ENCODE measurements around the gene LRRC36. TPM values are rescaled to one million over a fixed set of nuclear protein-coding genes. Genes with fewer than 3 reads are reported as not detected.
A peak's percentile ranks its signal among the peaks of the same experiment; 100 is the strongest.
"Not testable (repeated sequence)": the region's sequence is repeated elsewhere in the genome, so short reads cannot be mapped to it uniquely, and the experiment has no call there.

LRRC36 gene
- total and polyA plus RNA-seq, 10 donors = 0.46 to 2.3 (median 0.74) TPM; not detected in 3

- 31 to 87% (median 59%) methylated on average over 1 of the region's 1 CpG for WGBS, 5 donors
- no peaks in the 10 kb centered on the region for H3K36me3 ChIP-seq
- no peaks in the 10 kb centered on the region for H3K9me3 ChIP-seq
- H3K4me1 ChIP-seq = no peaks in the 10 kb centered on the region
- no peak for DNase-seq
- intact Hi-C loops (cut with DNase I; ENCODE audit: low total_unique reads) = no loop called here
- no peak overlapping the region for H3K4me3 ChIP-seq
- no peaks in the 10 kb centered on the region for H3K27me3 ChIP-seq (replicated peaks in 1 of 7)
- TF ChIP-seq POLR2AphosphoS5 (IDR thresholded peaks at IDR 0.05) = no peak
- no peak for TF ChIP-seq POLR2A (IDR thresholded peaks at IDR 0.05)
- TF ChIP-seq, protein P1, sequence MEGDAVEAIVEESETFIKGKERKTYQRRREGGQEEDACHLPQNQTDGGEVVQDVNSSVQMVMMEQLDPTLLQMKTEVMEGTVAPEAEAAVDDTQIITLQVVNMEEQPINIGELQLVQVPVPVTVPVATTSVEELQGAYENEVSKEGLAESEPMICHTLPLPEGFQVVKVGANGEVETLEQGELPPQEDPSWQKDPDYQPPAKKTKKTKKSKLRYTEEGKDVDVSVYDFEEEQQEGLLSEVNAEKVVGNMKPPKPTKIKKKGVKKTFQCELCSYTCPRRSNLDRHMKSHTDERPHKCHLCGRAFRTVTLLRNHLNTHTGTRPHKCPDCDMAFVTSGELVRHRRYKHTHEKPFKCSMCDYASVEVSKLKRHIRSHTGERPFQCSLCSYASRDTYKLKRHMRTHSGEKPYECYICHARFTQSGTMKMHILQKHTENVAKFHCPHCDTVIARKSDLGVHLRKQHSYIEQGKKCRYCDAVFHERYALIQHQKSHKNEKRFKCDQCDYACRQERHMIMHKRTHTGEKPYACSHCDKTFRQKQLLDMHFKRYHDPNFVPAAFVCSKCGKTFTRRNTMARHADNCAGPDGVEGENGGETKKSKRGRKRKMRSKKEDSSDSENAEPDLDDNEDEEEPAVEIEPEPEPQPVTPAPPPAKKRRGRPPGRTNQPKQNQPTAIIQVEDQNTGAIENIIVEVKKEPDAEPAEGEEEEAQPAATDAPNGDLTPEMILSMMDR (IDR thresholded peaks at IDR 0.05 in 8 of 11, conservative IDR thresholded peaks at IDR 0.05 in 3 of 11) = no peak
- H3K27ac ChIP-seq = no peak overlapping the region
Measured at GRCh38 chr16:67345401-67345800, 18.8 kb downstream of the LRRC36 start.

GRCh38 chr16:67346341-67346740 is 19.7 kb downstream of the LRRC36 start:
- no peak for DNase-seq
- no peak overlapping the region for H3K27ac ChIP-seq
- no peaks in the 10 kb centered on the region for H3K27me3 ChIP-seq (replicated peaks in 1 of 7)
- 73 to 84% (median 81%) methylated on average over 3 of the region's 3 CpGs for WGBS, 5 donors
- TF ChIP-seq, protein P1 (IDR thresholded peaks at IDR 0.05 in 8 of 11, conservative IDR thresholded peaks at IDR 0.05 in 3 of 11) = no peak
- TF ChIP-seq POLR2AphosphoS5 (IDR thresholded peaks at IDR 0.05) (no peak), POLR2A (IDR thresholded peaks at IDR 0.05) (no peak)
- H3K4me1 ChIP-seq = no peaks in the 10 kb centered on the region
- no peaks in the 10 kb centered on the region for H3K36me3 ChIP-seq
- no peaks in the 10 kb centered on the region for H3K9me3 ChIP-seq
- H3K4me3 ChIP-seq = no peak overlapping the region
- intact Hi-C loops (cut with DNase I; ENCODE audit: low total_unique reads) = no loop called here

DNA sequence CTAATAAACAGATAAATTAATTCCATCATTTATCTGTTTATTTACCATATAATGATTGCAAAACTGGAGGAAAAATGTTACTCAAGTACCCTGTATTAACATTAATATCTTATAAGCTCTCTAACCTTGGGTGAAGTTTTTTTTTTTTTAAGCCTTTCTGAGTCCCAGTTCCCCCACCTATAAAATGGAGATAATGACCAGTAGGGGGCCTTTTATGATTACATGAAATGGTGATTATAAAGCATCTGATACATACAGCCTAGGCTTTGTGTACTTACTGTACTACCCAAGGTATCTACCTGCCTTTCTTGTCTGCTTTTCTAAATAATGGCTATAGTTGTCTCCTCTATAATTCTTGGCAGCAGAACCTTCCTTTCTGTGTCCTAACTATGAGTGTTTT is 22.6 kb downstream of the LRRC36 start:
- Histone ChIP-seq H3K9me3 (no peaks in the 10 kb centered on the region), H3K4me3 (no peak overlapping the region), H3K27ac (no peak overlapping the region), H3K36me3 (no peaks in the 10 kb centered on the region), H3K27me3 (replicated peaks in 1 of 7) (no peaks in the 10 kb centered on the region), H3K4me1 (peaks cover 0 to under 1% (median 0%) of the 10 kb centered on the region in 6 donors)
- intact Hi-C loops (cut with DNase I; ENCODE audit: low total_unique reads) = no loop called here
- DNase-seq = no peak
- no peak for TF ChIP-seq POLR2A (IDR thresholded peaks at IDR 0.05)
- TF ChIP-seq POLR2AphosphoS5 (IDR thresholded peaks at IDR 0.05) = no peak
- TF ChIP-seq, protein P1 (IDR thresholded peaks at IDR 0.05 in 8 of 11, conservative IDR thresholded peaks at IDR 0.05 in 3 of 11) = peak; percentile 11 to 68 (median 53)

GRCh38 chr16:67350324-67350723 is 23.7 kb downstream of the LRRC36 start:
- no peak for DNase-seq
- intact Hi-C loops (cut with DNase I; ENCODE audit: low total_unique reads) = no loop called here
- H3K36me3 ChIP-seq = no peaks in the 10 kb centered on the region
- H3K4me1 ChIP-seq = peaks cover 0 to 9% (median 0%) of the 10 kb centered on the region in 6 donors
- no peak overlapping the region for H3K4me3 ChIP-seq
- TF ChIP-seq, protein P1 (IDR thresholded peaks at IDR 0.05 in 8 of 11, conservative IDR thresholded peaks at IDR 0.05 in 3 of 11) = no peak
- TF ChIP-seq POLR2A (IDR thresholded peaks at IDR 0.05) = no peak
- no peak for TF ChIP-seq POLR2AphosphoS5 (IDR thresholded peaks at IDR 0.05)
- no peaks in the 10 kb centered on the region for H3K9me3 ChIP-seq
- H3K27ac ChIP-seq = no peak overlapping the region
- no peaks in the 10 kb centered on the region for H3K27me3 ChIP-seq (replicated peaks in 1 of 7)
- WGBS, 5 donors = 93 to 100% (median 97%) methylated on average over 1 of the region's 1 CpG

GRCh38 chr16:67352463-67352862 is 25.8 kb downstream of the LRRC36 start:
- H3K27me3 ChIP-seq (replicated peaks in 1 of 7); H3K4me1 ChIP-seq; H3K9me3 ChIP-seq; H3K36me3 ChIP-seq; DNase-seq; intact Hi-C loops (cut with DNase I; ENCODE audit: low total_unique reads); H3K27ac ChIP-seq; H3K4me3 ChIP-seq: not testable (repeated sequence)
- 93 to 98% (median 96%) methylated on average over 3 of the region's 3 CpGs for WGBS, 5 donors
